ENCODE results near the gene ADAMTSL4. TPM values are rescaled to one million over a fixed set of nuclear protein-coding genes. Genes with fewer than 3 reads are reported as not detected.

ADAMTSL4 gene
- total and polyA plus RNA-seq, 2 donors (not counting 3 experiments of a cell fraction or from before 2014, with no cell fraction given) = 0.73 to 1.0 TPM

DNA sequence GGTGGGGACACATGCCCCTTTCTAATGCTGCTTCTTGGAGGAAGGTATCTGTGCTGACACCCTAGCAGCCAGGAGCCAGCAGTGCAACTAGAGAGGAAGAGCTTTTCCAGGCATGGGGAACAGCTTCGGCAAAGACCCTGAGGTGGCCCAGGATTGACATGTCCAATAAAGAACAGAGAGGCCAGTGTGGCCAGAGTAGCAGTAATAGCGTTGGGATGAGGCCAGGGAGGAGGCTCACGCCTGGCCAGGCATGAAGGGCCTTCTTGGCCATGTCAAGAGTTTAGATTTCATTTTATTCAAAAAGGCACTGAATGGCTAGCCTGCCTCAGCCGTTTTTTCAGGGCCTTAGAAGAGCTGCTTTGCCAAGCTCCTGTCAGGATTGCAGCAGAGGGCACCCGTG, 16.3 kb upstream of the ADAMTSL4 start:
- ChIA-PET CTCF (interaction anchor here (0.6 to 3.7 kb wide), 33 partner anchors 9 to 463 kb away, joined by 3 to 24 read pairs (median 4); partner anchors contain the start of genes ADAMTSL4, C1orf54, ECM1 and FALEC), POLR2A (no interaction called here)
- dilution Hi-C loops (cut with MboI; ENCODE audit: extremely low pct_ligation_motif_present, low sequenced_read_pairs) (no loop called here), intact Hi-C loops (cut with micrococcal nuclease) (loop anchor here (1.0 to 2.0 kb wide), 4 partner anchors 18 to 278 kb away; partner anchors contain the start of genes FALEC and TARS2)
- H4K20me1 ChIP-seq (replicated peaks; ENCODE audit: control insufficient read depth, extremely low read depth, insufficient read depth, low read length) = no peaks in the 10 kb centered on the region
- no peak for DNase-seq (ENCODE audit: low read depth, low spot score)
- H3K9me3 ChIP-seq (replicated peaks; ENCODE audit: control insufficient read depth, insufficient read depth, low read length) = no peaks in the 10 kb centered on the region
- no peaks in the 10 kb centered on the region for H3K9me1 ChIP-seq (replicated peaks; ENCODE audit: control insufficient read depth, extremely low read depth, insufficient read depth, low read length)
- H3K36me3 ChIP-seq (ENCODE audit: control insufficient read depth in 2 of 2, extremely low read depth in 1 of 2, insufficient read depth in 2 of 2, low read length in 2 of 2) = no peaks in the 10 kb centered on the region
- no peak overlapping the region for H3K27ac ChIP-seq (ENCODE audit: insufficient read depth, low read depth, low read length)
- FAIRE-seq = no peak
- no peak overlapping the region for H3K9ac ChIP-seq (replicated peaks; ENCODE audit: extremely low read depth, insufficient read depth, low read length)
- no peak overlapping the region for H3K4me2 ChIP-seq (ENCODE audit: insufficient read depth, low read length)
- TF ChIP-seq, protein P1, sequence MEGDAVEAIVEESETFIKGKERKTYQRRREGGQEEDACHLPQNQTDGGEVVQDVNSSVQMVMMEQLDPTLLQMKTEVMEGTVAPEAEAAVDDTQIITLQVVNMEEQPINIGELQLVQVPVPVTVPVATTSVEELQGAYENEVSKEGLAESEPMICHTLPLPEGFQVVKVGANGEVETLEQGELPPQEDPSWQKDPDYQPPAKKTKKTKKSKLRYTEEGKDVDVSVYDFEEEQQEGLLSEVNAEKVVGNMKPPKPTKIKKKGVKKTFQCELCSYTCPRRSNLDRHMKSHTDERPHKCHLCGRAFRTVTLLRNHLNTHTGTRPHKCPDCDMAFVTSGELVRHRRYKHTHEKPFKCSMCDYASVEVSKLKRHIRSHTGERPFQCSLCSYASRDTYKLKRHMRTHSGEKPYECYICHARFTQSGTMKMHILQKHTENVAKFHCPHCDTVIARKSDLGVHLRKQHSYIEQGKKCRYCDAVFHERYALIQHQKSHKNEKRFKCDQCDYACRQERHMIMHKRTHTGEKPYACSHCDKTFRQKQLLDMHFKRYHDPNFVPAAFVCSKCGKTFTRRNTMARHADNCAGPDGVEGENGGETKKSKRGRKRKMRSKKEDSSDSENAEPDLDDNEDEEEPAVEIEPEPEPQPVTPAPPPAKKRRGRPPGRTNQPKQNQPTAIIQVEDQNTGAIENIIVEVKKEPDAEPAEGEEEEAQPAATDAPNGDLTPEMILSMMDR (IDR thresholded peaks at IDR 0.05; ENCODE audit: extremely low read depth in 1 of 2, insufficient read depth in 1 of 2, low read depth in 1 of 2, low read length in 2 of 2) = no peak
- TF ChIP-seq GATA2 (IDR thresholded peaks at IDR 0.05; ENCODE audit: insufficient read depth, insufficient read length, low read depth, low read length) = no peak
- TF ChIP-seq EZH2 (IDR thresholded peaks at IDR 0.05; ENCODE audit: borderline replicate concordance, low read depth, low read length, severe bottlenecking) = no peak
- TF ChIP-seq, protein P2, sequence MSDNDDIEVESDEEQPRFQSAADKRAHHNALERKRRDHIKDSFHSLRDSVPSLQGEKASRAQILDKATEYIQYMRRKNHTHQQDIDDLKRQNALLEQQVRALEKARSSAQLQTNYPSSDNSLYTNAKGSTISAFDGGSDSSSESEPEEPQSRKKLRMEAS (IDR thresholded peaks at IDR 0.05; ENCODE audit: insufficient read depth, insufficient read length) = no peak
- TF ChIP-seq JUN (IDR thresholded peaks at IDR 0.05; ENCODE audit: borderline replicate concordance, insufficient read depth, insufficient read length, low read depth) = no peak
- TF ChIP-seq POLR2AphosphoS5 (IDR thresholded peaks at IDR 0.05; ENCODE audit: insufficient read depth, low read depth, low read length) = no peak
- no peak for TF ChIP-seq POLR2A (IDR thresholded peaks at IDR 0.05; ENCODE audit: low read depth, low read length)
- TF ChIP-seq MYC (IDR thresholded peaks at IDR 0.05; ENCODE audit: low read depth, low read length) = no peak
- TF ChIP-seq FOS (IDR thresholded peaks at IDR 0.05; ENCODE audit: borderline replicate concordance, insufficient read depth, low read length) = no peak
- no peaks in the 10 kb centered on the region for H3K79me2 ChIP-seq (ENCODE audit: control insufficient read depth, insufficient read depth, low read length)
- H3K27me3 ChIP-seq (ENCODE audit: control insufficient read depth in 2 of 2, insufficient read depth in 2 of 2, low read length in 2 of 2) = no peaks in the 10 kb centered on the region
- H3K4me1 ChIP-seq (ENCODE audit: control insufficient read depth, extremely low read depth, insufficient read depth, low read length) = no peaks in the 10 kb centered on the region
- H2AFZ ChIP-seq (ENCODE audit: low read depth, low read length) = no peak overlapping the region
- H3K4me3 ChIP-seq (replicated peaks in 1 of 3; ENCODE audit: insufficient read depth in 1 of 3, low read depth in 1 of 3, low read length in 3 of 3) = no peak overlapping the region
- no TSS peak for BruUV-seq (replicated peaks)
